Endothelial cell of umbilical vein (primary cell): ENCODE results near the gene EVC2. TPM values are rescaled to one million over a fixed set of nuclear protein-coding genes. Genes with fewer than 3 reads are reported as not detected.

ENCODE experiments used
- BruUV-seq: library from RNA; stranded (reverse); fragments of 400-500 nt; replicated peaks from 2 replicates; lab custom pipeline; 2021; lab: Mats Ljungman, UMichigan
- CTCF ChIA-PET: fragments of 300-600, 350-600 bp; sonication (Branson Sonifier 250); formaldehyde crosslinking; loops from one replicate; lab custom pipeline; 2021; ENCODE audit warnings: antibody characterized with exemption, inconsistent platforms; lab: Charles Lee
- POLR2A ChIA-PET: fragments of 300-600, 350-600 bp; sonication (Branson Sonifier 250); formaldehyde crosslinking; loops from one replicate; lab custom pipeline; 2021; ENCODE audit warnings: antibody characterized with exemption, inconsistent platforms; lab: Charles Lee
- DNase-seq: peaks from one replicate; pipeline ENCODE4 v3.0.0-alpha.2; 2011; ENCODE audit warnings: low read depth, low spot score
- FAIRE-seq: peaks from 2 replicates; lab custom pipeline; 2011; peaks lifted over from hg19 to GRCh38; lab: Jason Lieb, UNC
- H2AFZ ChIP-seq: 2 replicates; pipeline ENCODE4 v1.6.0; 2012; ENCODE audit warnings: low read depth, low read length, control low read depth, inconsistent platforms
- H3K27ac ChIP-seq: 2 replicates; pipeline ENCODE4 v1.5.1; 2011; ENCODE audit warnings: low read depth, mild to moderate bottlenecking, control low read depth, low read length, moderate library complexity; ENCODE audit not compliant: insufficient read depth
- H3K27me3 ChIP-seq, 2 experiments: 2 replicates each; pipeline versions ENCODE4 v1.6.0 to v1.6.1; 2011; ENCODE audit warnings: low read length in 2 of 2, mixed read lengths in 1 of 2; ENCODE audit not compliant: control insufficient read depth in 2 of 2, insufficient read depth in 2 of 2
- H3K36me3 ChIP-seq, 2 experiments: 2 replicates in 1 of 2; 3 replicates in 1 of 2; pipeline ENCODE4 v1.5.1; 2011; ENCODE audit warnings: low read length in 2 of 2, mild to moderate bottlenecking in 1 of 2, moderate library complexity in 1 of 2; ENCODE audit not compliant: control insufficient read depth in 2 of 2, insufficient read depth in 2 of 2; ENCODE audit errors: extremely low read depth in 1 of 2
- H3K4me1 ChIP-seq: 3 replicates; pipeline ENCODE4 v1.5.1; 2011; ENCODE audit warnings: mild to moderate bottlenecking, low read length; ENCODE audit not compliant: control insufficient read depth, insufficient read depth; ENCODE audit errors: extremely low read depth
- H3K4me2 ChIP-seq: 2 replicates; pipeline ENCODE4 v1.6.1; 2011; ENCODE audit warnings: low read length, control low read depth, mixed read lengths; ENCODE audit not compliant: insufficient read depth
- H3K4me3 ChIP-seq, 3 experiments: fragments of 200-600 bp in 1 of 3; sonication (generic), shearing (Covaris generic) in 1 of 3; replicated peaks in 1 of 3; 2 replicates each; pipeline ENCODE4 v1.5.1; 2011 to 2016; ENCODE audit warnings: control low read depth in 3 of 3, low read length in 3 of 3, mild to moderate bottlenecking in 2 of 3, inconsistent platforms in 1 of 3, low read depth in 1 of 3, moderate library complexity in 1 of 3; ENCODE audit not compliant: insufficient read depth in 1 of 3
- H3K79me2 ChIP-seq: 2 replicates; pipeline ENCODE4 v1.6.0; 2012; ENCODE audit warnings: low read length, inconsistent platforms; ENCODE audit not compliant: control insufficient read depth, insufficient read depth
- H3K9ac ChIP-seq: replicated peaks from 2 replicates; pipeline ENCODE3; 2011; ENCODE audit warnings: low read length, control low read depth; ENCODE audit not compliant: insufficient read depth; ENCODE audit errors: extremely low read depth
- H3K9me1 ChIP-seq: replicated peaks from 3 replicates; pipeline ENCODE4 v1.6.0; 2011; ENCODE audit warnings: mild to moderate bottlenecking, low read length; ENCODE audit not compliant: control insufficient read depth, insufficient read depth; ENCODE audit errors: extremely low read depth
- H3K9me3 ChIP-seq: replicated peaks from 2 replicates; pipeline ENCODE4 v1.5.1; 2012; ENCODE audit warnings: low read length, inconsistent platforms; ENCODE audit not compliant: control insufficient read depth, insufficient read depth
- H4K20me1 ChIP-seq: replicated peaks from 2 replicates; pipeline ENCODE3; 2011; ENCODE audit warnings: mild to moderate bottlenecking, low read length; ENCODE audit not compliant: control insufficient read depth, insufficient read depth; ENCODE audit errors: extremely low read depth
- EZH2 ChIP-seq: IDR thresholded peaks from 2 replicates; pipeline ENCODE4 v1.6.1; 2012; ENCODE audit warnings: borderline replicate concordance, low read depth, mild to moderate bottlenecking, moderate library complexity, low read length, inconsistent platforms; ENCODE audit not compliant: severe bottlenecking
- FOS ChIP-seq: IDR thresholded peaks from 2 replicates; pipeline ENCODE4 v1.6.1; 2011; ENCODE audit warnings: mild to moderate bottlenecking, low read length, moderate library complexity, borderline replicate concordance; ENCODE audit not compliant: insufficient read depth
- GATA2 ChIP-seq: IDR thresholded peaks from 2 replicates; pipeline ENCODE4 v1.7.0; 2011; ENCODE audit warnings: low read depth, mild to moderate bottlenecking, moderate library complexity, mixed read lengths, low read length; ENCODE audit not compliant: insufficient read length, insufficient read depth
- JUN ChIP-seq: IDR thresholded peaks from 2 replicates; pipeline ENCODE4 v1.6.1; 2011; ENCODE audit warnings: borderline replicate concordance, low read depth; ENCODE audit not compliant: insufficient read length, insufficient read depth
- MYC ChIP-seq: IDR thresholded peaks from one replicate; pipeline ENCODE4 v1.6.1; 2011; ENCODE audit warnings: mild to moderate bottlenecking, low read depth, low read length
- POLR2A ChIP-seq: IDR thresholded peaks from 2 replicates; pipeline ENCODE4 v1.6.1; 2012; ENCODE audit warnings: low read depth, mild to moderate bottlenecking, control low read depth, low read length
- POLR2AphosphoS5 ChIP-seq: IDR thresholded peaks from 2 replicates; pipeline ENCODE4 v1.6.1; 2012; ENCODE audit warnings: low read depth, mild to moderate bottlenecking, control low read depth, low read length, moderate library complexity; ENCODE audit not compliant: insufficient read depth
- dilution Hi-C: fragments of 300-500 bp; cut with MboI; formaldehyde crosslinking; loops from one replicate; pipeline ENCODE4 v1.15.0; 2019; ENCODE audit warnings: low sequenced_read_pairs; ENCODE audit not compliant: extremely low pct_ligation_motif_present
- intact Hi-C: fragments of 100-400 bp; cut with micrococcal nuclease; formaldehyde crosslinking; loops from one replicate; pipeline ENCODE4 v1.10.0; 2022
- polyA plus RNA-seq, 4 experiments: library from polyadenylated mRNA; depleted of rRNA in 3 of 4; stranded (reverse) in 3 of 4; unstranded in 1 of 4; fragments of >200 nt; gene quantifications; 2 replicates each; pipeline versions ENCODE4 v1.2.1 to v1.2.3, GENCODE V29; 2011 to 2012; ENCODE audit warnings: missing spikeins in 1 of 4
- total RNA-seq: library from RNA; stranded (reverse); gene quantifications from 2 replicates; pipeline ENCODE4 v1.2.3, GENCODE V29; 2021
- TF ChIP-seq, protein P1 (sequence below): IDR thresholded peaks from 2 replicates; pipeline ENCODE4 v1.6.1; 2011; ENCODE audit not compliant: insufficient read depth, insufficient read length
- TF ChIP-seq, protein P2 (sequence below), 2 donors: IDR thresholded peaks; 1 replicate in 1 of 2; 2 replicates in 1 of 2; pipeline ENCODE4 v1.5.1; 2011; ENCODE audit warnings: low read length in 2 of 2, mild to moderate bottlenecking in 2 of 2, moderate library complexity in 2 of 2, control low read depth in 1 of 2, inconsistent platforms in 1 of 2, low read depth in 1 of 2; ENCODE audit not compliant: insufficient read depth in 1 of 2; ENCODE audit errors: extremely low read depth in 1 of 2

EVC2 gene
- total and polyA plus RNA-seq, 2 donors (not counting 3 experiments of a cell fraction or from before 2014, with no cell fraction given), result 1.7 to 8.8 TPM

DNA sequence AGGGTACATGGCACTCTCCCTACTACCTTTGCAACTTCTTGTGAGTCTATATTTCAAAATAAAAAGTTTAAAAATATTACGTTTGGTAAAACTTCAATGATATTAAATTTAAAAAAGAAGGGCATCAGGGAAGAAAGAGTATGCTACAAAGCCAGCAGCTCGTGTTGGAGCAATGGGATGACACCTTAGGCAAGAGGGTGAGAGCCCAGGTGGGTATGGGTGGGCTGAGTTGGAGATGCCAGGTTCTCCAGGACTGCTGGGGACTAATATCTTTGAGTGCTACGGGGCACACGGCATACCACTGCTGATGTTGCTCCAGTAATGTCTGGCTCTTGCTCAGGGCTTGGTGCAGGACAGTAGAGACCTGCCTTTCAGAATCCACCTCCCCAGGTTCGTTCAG lies 132.4 kb downstream of the EVC2 start:
- Histone ChIP-seq H3K4me1 (no peaks in the 10 kb centered on the region), H3K9me3 (no peaks in the 10 kb centered on the region), H3K36me3 (peaks cover 0 to 17% of the 10 kb centered on the region in 2 experiments), H3K27ac (no peak overlapping the region), H3K9ac (no peak overlapping the region), H3K9me1 (no peaks in the 10 kb centered on the region), H3K79me2 (no peaks in the 10 kb centered on the region), H3K4me2 (no peak overlapping the region), H3K27me3 (no peaks in the 10 kb centered on the region), H3K4me3 (no peak overlapping the region), H2AFZ (no peak overlapping the region), H4K20me1 (no peaks in the 10 kb centered on the region)
- intact Hi-C loops (no loop called here), dilution Hi-C loops (no loop called here)
- DNase-seq (no peak), FAIRE-seq (no peak)
- BruUV-seq, result no TSS peak
- ChIA-PET POLR2A (no interaction called here), CTCF (no interaction called here)
- TF ChIP-seq, protein P1, sequence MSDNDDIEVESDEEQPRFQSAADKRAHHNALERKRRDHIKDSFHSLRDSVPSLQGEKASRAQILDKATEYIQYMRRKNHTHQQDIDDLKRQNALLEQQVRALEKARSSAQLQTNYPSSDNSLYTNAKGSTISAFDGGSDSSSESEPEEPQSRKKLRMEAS, result no peak
- TF ChIP-seq JUN (no peak), POLR2A (no peak), EZH2 (no peak)

GRCh38 chr4:5574386-5574785 lies 134.0 kb downstream of the EVC2 start:
- FAIRE-seq, result no peak
- BruUV-seq, result no TSS peak
- intact Hi-C loops, result no loop called here

More at GRCh38 chr4:5574386-5574785, 134.0 kb downstream of the EVC2 start:
- dilution Hi-C loops, result no loop called here
- H3K27me3 ChIP-seq, result no peaks in the 10 kb centered on the region
- H3K36me3 ChIP-seq, result peaks cover 0 to 16% of the 10 kb centered on the region in 2 experiments
- POLR2A ChIA-PET, result no interaction called here
- no peaks in the 10 kb centered on the region for H3K4me1 ChIP-seq
- H3K79me2 ChIP-seq, result no peaks in the 10 kb centered on the region
- H3K4me3 ChIP-seq, result no peak overlapping the region
- TF ChIP-seq GATA2 (no peak), JUN (no peak), FOS (no peak), MYC (no peak), POLR2A (no peak), EZH2 (no peak), POLR2AphosphoS5 (no peak)
- TF ChIP-seq, protein P2, sequence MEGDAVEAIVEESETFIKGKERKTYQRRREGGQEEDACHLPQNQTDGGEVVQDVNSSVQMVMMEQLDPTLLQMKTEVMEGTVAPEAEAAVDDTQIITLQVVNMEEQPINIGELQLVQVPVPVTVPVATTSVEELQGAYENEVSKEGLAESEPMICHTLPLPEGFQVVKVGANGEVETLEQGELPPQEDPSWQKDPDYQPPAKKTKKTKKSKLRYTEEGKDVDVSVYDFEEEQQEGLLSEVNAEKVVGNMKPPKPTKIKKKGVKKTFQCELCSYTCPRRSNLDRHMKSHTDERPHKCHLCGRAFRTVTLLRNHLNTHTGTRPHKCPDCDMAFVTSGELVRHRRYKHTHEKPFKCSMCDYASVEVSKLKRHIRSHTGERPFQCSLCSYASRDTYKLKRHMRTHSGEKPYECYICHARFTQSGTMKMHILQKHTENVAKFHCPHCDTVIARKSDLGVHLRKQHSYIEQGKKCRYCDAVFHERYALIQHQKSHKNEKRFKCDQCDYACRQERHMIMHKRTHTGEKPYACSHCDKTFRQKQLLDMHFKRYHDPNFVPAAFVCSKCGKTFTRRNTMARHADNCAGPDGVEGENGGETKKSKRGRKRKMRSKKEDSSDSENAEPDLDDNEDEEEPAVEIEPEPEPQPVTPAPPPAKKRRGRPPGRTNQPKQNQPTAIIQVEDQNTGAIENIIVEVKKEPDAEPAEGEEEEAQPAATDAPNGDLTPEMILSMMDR (IDR thresholded peaks at IDR 0.05; ENCODE audit: extremely low read depth in 1 of 2, insufficient read depth in 1 of 2, low read depth in 1 of 2, low read length in 2 of 2), result no peak
- TF ChIP-seq, protein P1, result no peak
- CTCF ChIA-PET, result no interaction called here
- H3K9me1 ChIP-seq, result no peaks in the 10 kb centered on the region
- no peaks in the 10 kb centered on the region for H3K9me3 ChIP-seq
- no peak overlapping the region for H2AFZ ChIP-seq
- H3K9ac ChIP-seq, result no peak overlapping the region
- H3K4me2 ChIP-seq, result no peak overlapping the region
- no peak for DNase-seq
- no peak overlapping the region for H3K27ac ChIP-seq
- no peaks in the 10 kb centered on the region for H4K20me1 ChIP-seq
